Activated naive CD4-positive, alpha-beta T cell treated with anti-CD3 and anti-CD28 coated beads for 36 hours (primary cell): ENCODE measurements around the gene PODNL1. TPM values are rescaled to one million over a fixed set of nuclear protein-coding genes. Genes with fewer than 3 reads are reported as not detected.

ENCODE experiments used
- CTCF ChIA-PET: fragments of 350-600 bp; sonication (Branson Sonifier 250); formaldehyde crosslinking; loops from one replicate; lab custom pipeline; 2021; ENCODE audit warnings: antibody characterized with exemption; lab: Charles Lee
- DNase-seq: peaks from one replicate; pipeline ENCODE4 v3.0.0-alpha.2; 2020
- H3K27ac Mint-ChIP-seq: one replicate; pipeline ENCODE4 v1.8.0; 2021; ENCODE audit warnings: mild to moderate bottlenecking, mixed read lengths
- H3K27me3 Mint-ChIP-seq: one replicate; pipeline ENCODE4 v1.8.0; 2021; ENCODE audit warnings: low read depth, mixed read lengths
- H3K36me3 Mint-ChIP-seq: one replicate; pipeline ENCODE4 v1.8.0; 2021; ENCODE audit warnings: low read depth, mixed read lengths
- H3K4me1 Mint-ChIP-seq: one replicate; pipeline ENCODE4 v1.8.0; 2021; ENCODE audit warnings: low read depth, mixed read lengths
- H3K4me3 Mint-ChIP-seq: one replicate; pipeline ENCODE4 v1.8.0; 2021; ENCODE audit warnings: mild to moderate bottlenecking, moderate library complexity, mixed read lengths
- H3K9me3 Mint-ChIP-seq: one replicate; pipeline ENCODE4 v1.8.0; 2021; ENCODE audit warnings: mixed read lengths
- intact Hi-C: fragments of 100-400 bp; cut with micrococcal nuclease; formaldehyde crosslinking; loops from one replicate; pipeline ENCODE4 v1.15.1; 2023
- total RNA-seq, 2 experiments: library from RNA; stranded (reverse); gene quantifications; one replicate each; pipeline ENCODE4 v1.2.3, GENCODE V29; 2021

PODNL1 gene
- total RNA-seq, 2 experiments from 2014 or later = 0.29 TPM; not detected in 1

DNA sequence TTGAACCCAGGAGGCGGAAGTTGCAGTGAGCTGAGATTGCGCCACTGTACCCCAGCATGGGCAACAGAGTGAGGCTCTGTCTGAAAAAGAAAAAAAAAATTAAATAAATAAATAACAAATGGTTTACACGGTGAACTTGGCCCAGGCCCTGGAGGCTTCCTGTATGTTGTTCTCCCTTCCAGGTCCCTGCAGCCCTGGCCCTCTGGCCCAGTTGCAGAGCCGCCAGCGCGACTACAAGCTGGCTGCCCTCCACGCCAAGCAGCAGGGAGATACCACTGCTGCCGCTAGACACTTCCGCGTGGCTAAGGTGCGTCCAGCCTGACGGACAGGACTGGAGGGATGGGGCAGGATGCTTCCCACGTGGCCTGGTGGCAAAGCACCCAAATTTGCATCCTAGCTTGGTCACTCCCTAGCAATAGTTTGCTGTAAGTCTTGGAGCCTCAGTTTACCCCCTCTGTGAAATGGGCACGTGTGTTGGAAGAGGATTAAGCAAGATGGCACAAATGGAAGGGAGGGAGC lies 20.3 kb downstream of the PODNL1 start:
- H3K27ac Mint-ChIP-seq = no peak overlapping the region
- no peaks in the 10 kb centered on the region for H3K27me3 Mint-ChIP-seq
- H3K4me1 Mint-ChIP-seq = no peaks in the 10 kb centered on the region
- peaks cover 30% of the 10 kb centered on the region for H3K36me3 Mint-ChIP-seq
- no peak for DNase-seq
- intact Hi-C loops = no loop called here
- CTCF ChIA-PET = interaction anchor here (0.6 kb wide), 1 partner anchor 153 kb away, joined by 3 read pairs; no protein-coding TSS in a partner anchor
- H3K9me3 Mint-ChIP-seq = peaks cover 4% of the 10 kb centered on the region
- H3K4me3 Mint-ChIP-seq = no peak overlapping the region

DNA sequence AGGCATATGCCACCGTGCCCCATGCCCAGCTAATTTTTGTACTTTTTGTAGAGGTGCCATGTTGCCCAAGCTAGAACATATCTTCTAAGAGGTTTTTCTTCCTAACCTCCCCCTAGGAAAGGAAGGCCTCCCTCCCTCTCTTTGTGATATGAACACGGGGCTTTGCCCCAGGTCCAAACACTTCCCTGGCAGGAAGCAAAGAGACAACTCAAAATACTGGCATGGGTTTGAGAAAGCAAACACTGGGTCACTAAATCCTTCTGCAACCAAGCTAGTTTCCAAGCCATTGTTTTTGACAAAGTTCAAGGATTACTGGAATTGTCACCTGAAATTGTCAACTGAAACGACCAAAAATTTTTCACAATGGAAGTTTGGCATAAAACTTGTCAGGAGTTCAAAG lies 23.4 kb downstream of the PODNL1 start:
- Mint-ChIP-seq H3K9me3 (no peaks in the 10 kb centered on the region), H3K4me1 (no peaks in the 10 kb centered on the region), H3K27me3 (no peaks in the 10 kb centered on the region), H3K27ac (no peak overlapping the region), H3K4me3 (no peak overlapping the region), H3K36me3 (peaks cover 11% of the 10 kb centered on the region)
- intact Hi-C loops = no loop called here
- DNase-seq = no peak
- CTCF ChIA-PET = no interaction called here

DNA sequence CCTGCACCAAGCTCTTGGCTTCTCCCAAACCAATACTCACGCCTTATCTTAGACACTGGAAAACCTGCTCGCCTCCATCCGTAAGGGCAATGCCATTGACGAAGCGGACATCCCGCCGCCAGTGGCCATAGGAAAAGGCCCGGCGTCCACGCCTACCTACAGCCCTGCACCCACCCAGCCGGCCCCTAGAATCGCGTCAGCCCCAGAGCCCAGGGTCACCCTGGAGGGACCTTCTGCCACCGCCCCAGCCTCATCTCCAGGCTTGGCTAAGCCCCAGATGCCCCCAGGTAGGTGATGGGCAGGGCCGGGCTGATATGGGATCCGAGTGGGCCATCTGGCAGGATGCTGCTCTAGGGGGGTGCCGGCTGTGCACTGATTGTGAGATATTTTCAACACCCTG lies 24.9 kb downstream of the PODNL1 start:
- H3K27me3 Mint-ChIP-seq = no peaks in the 10 kb centered on the region
- H3K9me3 Mint-ChIP-seq = no peaks in the 10 kb centered on the region
- no peak overlapping the region for H3K27ac Mint-ChIP-seq
- no peaks in the 10 kb centered on the region for H3K4me1 Mint-ChIP-seq
- no peak for DNase-seq
- H3K4me3 Mint-ChIP-seq = no peak overlapping the region
- CTCF ChIA-PET = no interaction called here
- intact Hi-C loops = no loop called here
- peaks cover 12% of the 10 kb centered on the region for H3K36me3 Mint-ChIP-seq

DNA sequence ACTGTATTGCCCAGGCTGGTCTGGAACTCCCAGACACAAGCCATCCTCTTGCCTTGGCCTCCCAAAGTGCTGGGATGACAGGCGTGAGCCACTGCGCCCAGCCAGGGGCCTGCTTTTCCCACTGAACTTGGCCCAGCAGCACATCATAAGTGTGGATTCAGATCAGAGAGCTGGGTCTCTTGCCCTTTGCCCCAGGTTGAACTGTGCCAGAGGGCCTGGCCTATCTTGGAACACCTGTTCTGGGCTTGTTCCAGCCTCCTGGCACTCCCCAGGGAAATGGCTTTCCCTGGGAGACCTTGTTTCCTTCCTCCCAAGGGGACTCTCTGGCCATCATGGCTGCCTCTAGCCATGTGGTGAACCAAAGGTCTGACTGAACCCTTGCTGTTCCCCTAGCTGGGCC lies 28.8 kb downstream of the PODNL1 start:
- Mint-ChIP-seq H3K27ac (no peak overlapping the region), H3K27me3 (no peaks in the 10 kb centered on the region), H3K9me3 (peaks cover 1% of the 10 kb centered on the region), H3K4me3 (no peak overlapping the region), H3K36me3 (peaks cover 13% of the 10 kb centered on the region), H3K4me1 (peaks cover 19% of the 10 kb centered on the region)
- DNase-seq = no peak
- CTCF ChIA-PET = no interaction called here
- intact Hi-C loops = loop anchor here (5.0 kb wide), 1 partner anchor 123 kb away; the partner anchor contains the start of gene IL27RA

DNA sequence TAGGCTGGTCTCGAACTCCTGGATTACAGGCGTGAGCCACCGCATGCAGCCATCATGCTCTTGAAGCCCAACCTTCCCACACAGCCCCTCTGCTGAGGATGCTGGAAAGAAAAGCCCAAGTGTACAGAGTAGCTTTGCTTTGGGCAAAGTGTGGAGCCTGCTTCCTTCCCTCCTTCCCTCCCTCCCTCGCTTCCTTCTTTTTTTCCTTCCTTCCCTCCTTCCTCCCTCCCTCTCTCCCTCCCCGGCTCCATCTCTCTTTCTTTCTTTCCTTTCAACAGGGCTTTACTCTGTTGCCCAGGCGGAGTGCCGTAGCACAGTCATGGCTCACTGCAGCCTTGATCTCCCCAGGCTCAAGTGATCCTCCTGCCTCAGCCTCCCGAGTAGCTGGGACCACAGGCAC lies 29.5 kb downstream of the PODNL1 start:
- Mint-ChIP-seq H3K27ac (no peak overlapping the region), H3K27me3 (no peaks in the 10 kb centered on the region), H3K36me3 (peaks cover 15% of the 10 kb centered on the region), H3K4me3 (no peak overlapping the region), H3K9me3 (peaks cover 1% of the 10 kb centered on the region), H3K4me1 (peaks cover 25% of the 10 kb centered on the region)
- DNase-seq = no peak
- CTCF ChIA-PET = no interaction called here
- intact Hi-C loops = loop anchor here (5.0 kb wide), 1 partner anchor 124 kb away; the partner anchor contains the start of gene IL27RA

DNA sequence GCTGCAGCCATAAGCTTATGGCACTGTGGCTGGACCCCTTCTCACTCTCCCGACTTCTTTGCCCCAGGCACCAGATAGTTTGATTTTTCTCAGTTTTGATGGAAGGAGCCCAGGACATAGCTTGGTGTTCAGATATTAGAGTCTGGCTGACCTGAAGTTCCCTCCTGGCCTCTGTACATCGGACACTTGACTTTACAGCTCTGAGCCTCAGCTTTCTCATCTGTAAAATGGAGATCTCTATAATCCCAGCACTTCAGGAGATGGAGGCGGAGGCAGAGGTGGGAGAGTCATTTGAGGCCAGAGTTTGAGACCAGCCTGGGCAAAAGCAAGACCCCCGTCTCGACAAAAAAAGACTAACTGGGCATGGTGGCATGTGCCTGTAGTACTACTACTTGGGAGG lies 31.3 kb downstream of the PODNL1 start:
- H3K4me1 Mint-ChIP-seq = peaks cover 30% of the 10 kb centered on the region
- intact Hi-C loops = loop anchor here (1.0 to 5.0 kb wide), 3 partner anchors 26 to 125 kb away; partner anchors contain the start of genes DCAF15 and IL27RA
- CTCF ChIA-PET = interaction anchor here (1.0 kb wide), 1 partner anchor 94 kb away, joined by 3 read pairs; no protein-coding TSS in a partner anchor
- peak overlapping the region; percentile 86 for H3K4me3 Mint-ChIP-seq
- no peak for DNase-seq
- H3K36me3 Mint-ChIP-seq = peaks cover 12% of the 10 kb centered on the region
- peaks cover 1% of the 10 kb centered on the region for H3K9me3 Mint-ChIP-seq
- H3K27ac Mint-ChIP-seq = no peak overlapping the region
- no peaks in the 10 kb centered on the region for H3K27me3 Mint-ChIP-seq

DNA sequence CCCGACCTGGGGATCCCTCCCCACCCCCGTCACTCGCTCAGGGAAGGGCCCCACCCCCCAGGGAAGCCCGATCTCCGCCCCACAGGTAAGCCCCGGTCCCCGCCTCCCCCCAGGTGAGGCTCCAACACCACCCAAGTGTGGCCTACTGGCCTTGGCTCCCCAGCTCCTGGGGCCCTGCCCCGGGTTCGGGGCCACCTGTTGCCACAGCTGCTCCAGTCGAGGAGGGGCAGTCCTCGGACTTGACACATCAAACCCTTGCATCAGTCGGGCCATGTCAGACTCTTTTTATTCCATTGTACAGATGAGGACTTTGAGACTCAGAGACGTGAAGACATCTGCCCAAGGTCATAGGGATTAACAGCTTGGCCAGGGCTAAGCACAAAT lies 31.7 kb downstream of the PODNL1 start:
- Mint-ChIP-seq H3K27ac (no peak overlapping the region), H3K36me3 (peaks cover 12% of the 10 kb centered on the region), H3K4me3 (peak overlapping the region; percentile 86), H3K9me3 (peaks cover 1% of the 10 kb centered on the region), H3K27me3 (no peaks in the 10 kb centered on the region), H3K4me1 (peaks cover 30% of the 10 kb centered on the region)
- intact Hi-C loops = loop anchor here (1.0 to 5.0 kb wide), 3 partner anchors 26 to 126 kb away; partner anchors contain the start of genes DCAF15 and IL27RA
- peak; percentile 46 for DNase-seq
- CTCF ChIA-PET = interaction anchor here (1.0 kb wide), 1 partner anchor 94 kb away, joined by 3 read pairs; no protein-coding TSS in a partner anchor

DNA sequence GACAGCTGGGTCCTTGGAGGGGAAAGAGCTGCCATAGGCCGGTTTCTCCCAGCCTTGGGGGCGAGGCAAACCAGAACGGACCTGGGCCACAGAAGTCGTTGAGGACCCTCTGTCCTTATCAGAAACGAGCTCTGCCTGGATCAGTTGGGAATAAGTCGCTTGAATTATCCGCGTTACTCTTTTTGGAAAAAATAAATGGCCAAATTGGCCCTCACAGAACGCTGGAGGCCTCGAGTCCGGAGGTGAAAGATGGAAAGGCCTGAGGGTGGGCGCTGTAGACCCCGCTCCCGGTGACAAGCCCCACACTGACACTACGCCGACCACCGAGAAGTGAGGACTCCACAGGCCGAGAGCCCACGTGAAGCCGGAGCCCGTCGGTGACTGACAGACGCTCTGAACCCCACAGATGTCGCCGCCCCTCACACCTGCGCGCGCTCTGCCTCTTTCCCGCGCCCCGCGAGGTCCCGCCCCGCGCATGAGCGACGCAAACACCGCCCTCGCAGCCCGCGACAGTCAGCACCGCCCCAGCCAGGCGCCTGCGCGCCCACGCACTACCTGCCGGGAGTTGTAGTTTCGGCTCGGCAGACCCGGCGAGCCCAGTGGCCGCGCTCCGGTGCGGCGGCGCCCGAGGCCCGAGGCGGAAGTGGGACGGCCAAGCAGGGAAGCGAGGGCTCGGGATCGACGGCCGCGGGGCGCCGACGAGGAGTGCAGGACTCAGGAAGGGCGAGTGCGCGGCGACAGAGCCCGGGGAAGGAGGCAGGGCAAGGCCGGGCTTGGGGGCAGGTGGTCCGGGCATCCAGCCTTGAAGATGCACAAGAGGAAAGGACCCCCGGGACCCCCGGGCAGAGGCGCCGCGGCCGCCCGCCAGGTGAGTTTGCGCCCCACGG lies 32.3 kb downstream of the PODNL1 start, which contains the start of the genes BRME1 and CC2D1A:
BRME1 (minus strand) TSS at position 484 of the 887 bp plus-strand sequence. CDS start 1,225 bp downstream, outside the sequence.
CC2D1A (plus strand) TSS at position 568 of the 887 bp plus-strand sequence; CDS start at position 809, 241 bp downstream.
- Mint-ChIP-seq H3K9me3 (peaks cover 1% of the 10 kb centered on the region), H3K27me3 (no peaks in the 10 kb centered on the region), H3K4me1 (peaks cover 30% of the 10 kb centered on the region), H3K27ac (peak within 1 kb of the TSS; percentile 88), H3K4me3 (peak within 1 kb of the TSS; percentile 86), H3K36me3 (peaks cover 11% of the 10 kb centered on the region)
- peak; percentile 97 for DNase-seq
- CTCF ChIA-PET = interaction anchor here (0.6 to 1.5 kb wide), 6 partner anchors 25 to 193 kb away, joined by 3 to 5 read pairs (median 4); partner anchors contain the start of gene MISP3
- intact Hi-C loops = loop anchor here (1.0 to 5.0 kb wide), 3 partner anchors 25 to 126 kb away; partner anchors contain the start of genes DCAF15 and IL27RA

DNA sequence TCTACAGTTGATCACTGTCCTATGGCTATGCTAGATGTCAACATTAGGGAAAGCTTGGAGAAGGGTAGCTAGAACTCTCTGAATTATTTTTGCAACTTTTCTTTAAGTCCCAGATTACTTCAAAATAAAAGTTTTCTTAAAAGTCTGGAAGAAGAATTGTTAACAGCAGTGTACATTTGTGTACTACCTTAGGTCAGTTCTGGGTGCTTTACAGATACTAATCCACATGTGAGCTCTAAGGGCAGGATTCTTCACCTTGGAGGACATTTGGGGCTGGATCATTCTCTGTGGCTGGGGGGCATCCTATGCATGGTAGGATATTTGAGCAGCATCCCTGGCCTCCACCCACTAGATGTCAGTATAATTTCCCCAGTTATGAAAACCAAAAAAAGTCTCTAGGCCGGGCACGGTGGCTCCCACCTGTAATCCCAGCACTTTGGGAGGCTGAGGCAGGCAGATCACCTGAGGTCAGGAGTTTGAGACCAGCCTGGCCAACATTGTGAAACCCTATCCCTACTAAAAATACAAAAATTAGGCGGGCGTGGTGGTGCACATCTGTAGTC lies 35.1 kb downstream of the PODNL1 start:
- CTCF ChIA-PET = interaction anchor here (0.6 to 1.7 kb wide), 19 partner anchors 17 to 579 kb away, joined by 3 to 8 read pairs (median 4); partner anchors contain the start of genes IL27RA and RFX1
- H3K36me3 Mint-ChIP-seq = peaks cover 5% of the 10 kb centered on the region
- no peak overlapping the region for H3K27ac Mint-ChIP-seq
- DNase-seq = peak; percentile 58
- intact Hi-C loops = loop anchor here (2.0 kb wide), 1 partner anchor 146 kb away; no protein-coding TSS in a partner anchor
- H3K4me3 Mint-ChIP-seq = no peak overlapping the region
- H3K4me1 Mint-ChIP-seq = peaks cover 30% of the 10 kb centered on the region
- H3K9me3 Mint-ChIP-seq = peaks cover 1% of the 10 kb centered on the region
- H3K27me3 Mint-ChIP-seq = no peaks in the 10 kb centered on the region

DNA sequence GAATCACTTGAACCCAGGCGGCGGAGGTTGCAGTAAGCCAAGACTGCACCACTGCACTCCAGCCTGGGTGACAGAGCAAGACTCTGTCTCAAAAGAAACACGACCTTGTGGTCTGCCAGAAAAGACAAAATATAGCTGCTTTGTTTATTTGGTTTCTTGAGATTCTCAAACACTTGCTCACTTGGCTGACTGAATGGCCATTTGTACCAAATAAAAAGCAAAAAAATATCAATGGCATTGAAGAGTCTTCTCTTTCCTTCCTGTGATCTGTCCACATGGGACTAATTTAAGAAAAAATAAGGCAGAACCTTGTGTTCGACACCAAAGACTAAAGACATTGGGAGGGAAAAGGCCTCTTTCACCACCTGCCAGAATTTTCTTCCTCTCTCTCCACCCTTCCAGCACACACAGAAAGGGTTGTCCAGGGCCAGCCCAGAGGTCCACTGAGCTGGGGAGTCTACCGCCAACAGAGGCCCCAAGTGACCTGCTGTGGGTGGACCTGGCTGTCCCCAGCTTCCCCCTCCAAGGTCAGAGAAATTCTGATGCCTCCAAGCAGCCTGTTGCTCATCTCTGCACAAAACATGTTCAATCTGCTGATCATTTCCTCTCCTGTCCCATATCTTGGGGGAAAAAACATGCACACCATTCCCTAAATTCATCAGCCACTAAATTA lies 38.2 kb downstream of the PODNL1 start:
- no peak overlapping the region for H3K4me3 Mint-ChIP-seq
- CTCF ChIA-PET = interaction anchor here (1.1 kb wide), 1 partner anchor 18 kb away, joined by 3 read pairs; no protein-coding TSS in a partner anchor
- H3K27ac Mint-ChIP-seq = no peak overlapping the region
- no peaks in the 10 kb centered on the region for H3K9me3 Mint-ChIP-seq
- peaks cover 2% of the 10 kb centered on the region for H3K36me3 Mint-ChIP-seq
- intact Hi-C loops = no loop called here
- H3K27me3 Mint-ChIP-seq = no peaks in the 10 kb centered on the region
- peaks cover 14% of the 10 kb centered on the region for H3K4me1 Mint-ChIP-seq
- no peak for DNase-seq

DNA sequence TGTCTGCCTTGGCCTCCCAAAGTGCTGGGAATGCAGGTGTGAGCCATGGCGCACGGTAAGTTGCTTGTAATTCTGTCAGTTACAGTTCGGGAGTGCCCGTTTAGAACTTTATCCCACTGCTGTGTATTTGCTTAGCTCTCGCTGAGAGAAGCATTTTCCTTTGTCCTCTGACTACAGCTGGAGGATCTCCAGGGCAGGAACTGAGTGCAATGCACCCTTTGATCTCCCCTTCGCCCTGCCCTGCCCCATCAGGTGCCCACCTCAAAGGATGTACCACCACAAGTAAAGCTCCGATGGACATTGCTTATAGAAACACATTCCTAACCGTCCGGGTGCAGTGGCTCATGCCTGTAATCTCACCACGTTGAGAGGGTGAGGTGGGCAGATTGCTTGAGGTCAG lies 38.8 kb downstream of the PODNL1 start:
- H3K27ac Mint-ChIP-seq = no peak overlapping the region
- H3K4me3 Mint-ChIP-seq = no peak overlapping the region
- no peak for DNase-seq
- H3K4me1 Mint-ChIP-seq = peaks cover 11% of the 10 kb centered on the region
- no peaks in the 10 kb centered on the region for H3K27me3 Mint-ChIP-seq
- H3K9me3 Mint-ChIP-seq = no peaks in the 10 kb centered on the region
- intact Hi-C loops = no loop called here
- peaks cover 2% of the 10 kb centered on the region for H3K36me3 Mint-ChIP-seq
- CTCF ChIA-PET = interaction anchor here (0.6 kb wide), 1 partner anchor 18 kb away, joined by 3 read pairs; no protein-coding TSS in a partner anchor
